H1 (cell line): Measurements from ENCODE around the gene LOXL1. TPM values are rescaled to one million over a fixed set of nuclear protein-coding genes. Genes with fewer than 3 reads are reported as not detected.
A peak's percentile ranks its signal among the peaks of the same experiment; 100 is the strongest.

Experiments
- ATF2 ChIP-seq: IDR thresholded peaks from 2 replicates; pipeline ENCODE4 v1.6.1; 2012; ENCODE audit warnings: low read length, inconsistent platforms
- E2F6 ChIP-seq: IDR thresholded peaks from 2 replicates; pipeline ENCODE4 v1.6.1; 2012; ENCODE audit warnings: inconsistent platforms
- SAP30 ChIP-seq: fragments of 300-600 bp; sonication (generic); IDR thresholded peaks from 2 replicates; pipeline ENCODE4 v1.7.1; 2012; ENCODE audit warnings: low read length, moderate library complexity, mild to moderate bottlenecking, inconsistent platforms; ENCODE audit not compliant: insufficient read depth, insufficient replicate concordance
- polyA plus RNA-seq, 7 experiments: library from polyadenylated mRNA; depleted of rRNA in 3 of 7; stranded (reverse) in 5 of 7; unstranded in 2 of 7; fragments of >200 nt in 5 of 7; fragments of 200-250 nt in 2 of 7; gene quantifications; 1 replicate in 5 of 7; 2 replicates in 1 of 7; 4 replicates in 1 of 7; pipeline versions ENCODE4 v1.2.1 to v1.2.3, GENCODE V29; 2011 to 2013; ENCODE audit warnings: missing spikeins in 2 of 7, mixed read lengths in 2 of 7
- total RNA-seq: library from RNA; stranded (reverse); fragmentation: NEBNext Ultra II Directional; extraction: Animal tissue kit (Norgen Biotek cat#: 25700); gene quantifications from 2 replicates; pipeline ENCODE4 v1.2.1, GENCODE V29; 2021

LOXL1 gene
- total and polyA plus RNA-seq, 2 of the 8 experiments (the other 6 are each of a cell fraction or from before 2014, with no cell fraction given), result 8.1 to 14.4 TPM

GRCh38 chr15:73965094-73965757 lies 39.0 kb downstream of the LOXL1 start (continued):
- TF ChIP-seq SAP30, result no peak
- TF ChIP-seq E2F6, result peak; percentile 71; the same call in 1 of the 2 replicates
- no peak for TF ChIP-seq ATF2
